ENCODE data around the gene FAM240A.
A peak's percentile ranks its signal among the peaks of the same experiment; 100 is the strongest.
"Not testable (repeated sequence)": the region's sequence is repeated elsewhere in the genome, so short reads cannot be mapped to it uniquely, and the experiment has no call there.

The FAM240A gene

GRCh38 chr3:46587268-46587667 lies 25.1 kb upstream of the FAM240A start:
- DNase-seq: not testable (repeated sequence)

- no peak for DNase-seq
Observed at GRCh38 chr3:46593274-46593862, 19.0 kb upstream of the FAM240A start.

GRCh38 chr3:46593979-46594378 lies 18.3 kb upstream of the FAM240A start:
- DNase-seq: no peak

GRCh38 chr3:46594723-46595122 lies 17.6 kb upstream of the FAM240A start:
- DNase-seq: no peak

DNA sequence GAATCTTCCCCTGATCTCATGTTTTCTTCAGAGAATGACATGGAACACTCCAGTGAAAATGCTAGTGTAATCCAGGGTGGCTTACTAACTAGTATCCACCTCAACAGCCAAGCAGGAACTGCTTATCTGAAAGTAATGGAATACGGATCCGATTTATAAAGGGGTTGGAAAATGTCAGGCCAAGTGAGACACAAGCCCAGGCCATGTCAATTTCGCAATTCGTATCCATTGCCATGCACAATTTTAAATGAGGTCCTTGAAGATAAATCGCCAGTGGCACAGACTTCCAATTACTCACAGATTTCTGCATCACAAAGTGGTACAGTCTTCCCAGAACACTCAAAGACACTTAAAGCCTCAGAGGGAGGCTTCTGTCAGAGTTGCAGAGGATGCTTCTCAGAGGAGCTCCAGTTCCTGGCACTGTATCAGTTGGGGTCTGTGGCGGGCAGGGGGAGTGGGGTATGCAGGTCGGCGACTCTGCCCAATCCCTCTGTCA lies 16.5 kb upstream of the FAM240A start:
- DNase-seq: no peak

DNA sequence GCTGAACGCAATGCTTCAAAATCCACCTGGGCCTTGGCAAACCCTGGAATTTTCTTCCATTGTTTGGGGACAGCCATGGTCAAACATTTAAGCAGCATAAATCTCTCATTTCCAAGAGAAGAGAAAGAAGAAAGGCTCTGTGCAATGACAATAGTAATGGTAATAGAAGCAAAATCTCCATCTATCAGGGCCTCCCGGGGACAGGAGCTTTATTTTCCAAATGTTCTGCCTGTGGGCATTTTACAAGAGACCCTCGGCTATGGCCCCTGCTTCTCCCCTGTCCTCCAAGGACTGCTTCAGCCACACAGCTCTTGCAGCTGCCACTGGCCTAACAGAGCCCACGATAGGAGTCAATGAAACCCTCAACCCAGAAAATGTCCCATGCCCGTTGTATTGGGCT lies 12.7 kb upstream of the FAM240A start:
- no peak for DNase-seq

- DNase-seq: no peak
Observed at GRCh38 chr3:46603446-46604046, 8.8 kb upstream of the FAM240A start.

DNA sequence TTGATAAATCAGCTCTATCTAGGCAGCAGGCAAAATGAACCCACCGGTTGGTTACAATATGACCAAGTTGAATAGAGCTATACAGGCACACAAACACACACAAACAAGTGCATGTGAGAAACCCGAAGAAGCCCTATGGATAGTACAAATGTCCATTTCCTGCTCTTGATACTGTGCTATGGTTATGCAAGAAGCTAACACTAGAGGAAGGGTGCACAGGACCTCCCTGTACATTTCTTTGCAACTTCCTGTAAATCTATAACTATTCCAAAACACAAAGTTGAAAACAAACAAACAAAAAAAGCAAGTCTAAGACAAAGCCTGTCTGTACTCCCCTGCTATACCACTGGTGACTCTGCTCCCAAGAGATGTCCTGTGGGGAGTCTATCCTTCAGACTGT lies 8.2 kb upstream of the FAM240A start:
- no peak for DNase-seq

DNA sequence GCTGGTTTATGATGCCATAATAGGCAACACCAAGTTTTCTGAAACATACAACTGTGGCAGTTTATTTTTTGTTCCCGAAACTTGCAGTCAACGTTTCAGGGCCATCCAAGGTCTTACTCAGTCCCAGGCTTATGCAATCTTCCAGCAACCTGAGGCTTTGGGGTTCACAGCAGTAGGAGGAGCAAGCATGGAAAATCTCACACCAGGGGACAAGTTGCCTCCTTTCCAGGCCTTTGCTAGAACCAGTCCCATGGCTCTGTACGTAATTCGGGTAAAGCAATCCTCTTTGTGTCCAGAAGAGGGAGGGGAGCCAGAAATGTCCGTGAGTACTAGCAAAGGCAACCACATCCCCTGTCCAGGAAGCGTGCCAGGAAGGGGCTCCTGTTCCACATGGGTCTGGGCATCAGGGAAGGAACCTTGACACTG lies 4.7 kb upstream of the FAM240A start:
- DNase-seq: no peak

DNA sequence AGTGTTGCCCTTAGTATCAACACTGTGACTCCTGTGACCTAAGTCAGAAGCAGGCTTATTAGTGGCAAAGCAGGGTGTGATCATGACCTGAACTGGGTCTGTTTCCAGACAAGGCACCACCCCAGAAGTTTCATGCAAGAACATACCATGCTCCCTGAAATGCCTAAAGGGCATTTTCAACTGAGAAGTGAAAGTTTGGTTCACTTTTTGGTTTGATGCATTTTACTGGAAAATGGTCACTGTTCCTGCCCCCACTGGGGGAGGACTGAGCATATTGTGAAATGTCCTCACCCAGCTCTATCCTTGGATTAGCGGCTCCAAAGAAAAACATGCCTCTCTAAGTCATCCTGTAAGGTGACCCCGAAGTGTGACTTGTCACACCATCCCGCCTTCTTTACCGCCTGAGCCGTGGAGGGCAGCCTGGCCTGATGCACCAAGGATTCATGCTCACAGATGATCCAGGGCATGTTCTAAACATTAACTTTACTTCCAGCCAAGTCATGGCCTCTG lies 3.1 kb upstream of the FAM240A start:
- no peak for DNase-seq

DNA sequence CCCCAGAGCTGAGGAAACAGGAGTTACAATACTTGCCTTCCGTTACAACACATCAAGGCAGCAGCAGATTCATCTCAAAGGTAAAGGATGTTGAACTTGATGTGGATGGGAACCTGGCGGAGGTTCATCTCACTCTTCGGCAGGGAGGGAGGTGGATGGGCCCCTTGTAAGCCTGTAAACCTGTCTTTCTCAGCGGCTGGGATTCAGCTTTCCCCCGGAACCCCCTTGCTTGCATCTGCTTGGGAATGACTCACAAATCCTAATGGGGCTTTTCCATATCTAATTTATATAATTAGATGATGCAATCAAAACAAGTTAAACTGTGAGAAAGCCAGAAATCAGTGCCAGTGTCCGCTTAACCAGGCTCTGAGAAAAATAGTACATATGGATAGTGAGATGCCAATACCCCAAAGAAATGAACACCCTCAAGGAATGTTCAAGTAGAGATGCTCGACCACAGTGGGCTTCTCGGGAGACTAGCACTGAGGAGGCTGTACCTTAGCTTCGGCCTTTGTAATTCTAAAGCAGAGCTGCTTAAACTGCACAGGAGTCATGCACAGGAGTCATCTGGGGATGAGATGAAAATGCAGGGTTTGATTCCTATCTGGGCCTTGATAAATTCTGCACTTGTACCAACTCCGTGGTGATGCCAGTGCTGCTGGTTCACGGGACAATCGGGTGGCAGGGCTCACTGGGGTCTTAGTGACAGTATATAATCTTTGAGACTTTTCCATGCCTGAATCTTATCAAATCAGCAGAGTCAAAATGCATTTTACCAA lies 2.2 kb upstream of the FAM240A start:
- peak; percentile 8 for DNase-seq

GRCh38 chr3:46613313-46614005 lies 1.1 kb downstream of the FAM240A start:
- no peak for DNase-seq

DNA sequence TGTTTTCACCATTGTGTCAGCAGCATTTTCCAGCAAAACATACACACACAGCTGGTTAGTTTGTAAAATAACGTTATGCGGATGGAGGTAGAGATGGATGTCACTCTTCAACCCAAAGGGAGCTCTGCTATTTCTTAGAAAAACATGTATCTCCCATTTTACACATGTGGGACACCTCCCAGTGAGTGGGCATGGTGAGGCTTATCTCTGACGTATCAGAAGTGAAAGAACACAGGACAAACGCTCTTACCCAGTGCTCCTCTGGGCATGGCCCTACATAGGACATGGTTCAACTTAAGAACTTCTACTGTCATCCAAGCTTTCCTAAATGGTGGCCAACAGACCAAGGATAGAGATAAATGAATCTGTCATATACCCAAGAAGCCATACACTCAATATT lies 2.1 kb downstream of the FAM240A start:
- no peak for DNase-seq

DNA sequence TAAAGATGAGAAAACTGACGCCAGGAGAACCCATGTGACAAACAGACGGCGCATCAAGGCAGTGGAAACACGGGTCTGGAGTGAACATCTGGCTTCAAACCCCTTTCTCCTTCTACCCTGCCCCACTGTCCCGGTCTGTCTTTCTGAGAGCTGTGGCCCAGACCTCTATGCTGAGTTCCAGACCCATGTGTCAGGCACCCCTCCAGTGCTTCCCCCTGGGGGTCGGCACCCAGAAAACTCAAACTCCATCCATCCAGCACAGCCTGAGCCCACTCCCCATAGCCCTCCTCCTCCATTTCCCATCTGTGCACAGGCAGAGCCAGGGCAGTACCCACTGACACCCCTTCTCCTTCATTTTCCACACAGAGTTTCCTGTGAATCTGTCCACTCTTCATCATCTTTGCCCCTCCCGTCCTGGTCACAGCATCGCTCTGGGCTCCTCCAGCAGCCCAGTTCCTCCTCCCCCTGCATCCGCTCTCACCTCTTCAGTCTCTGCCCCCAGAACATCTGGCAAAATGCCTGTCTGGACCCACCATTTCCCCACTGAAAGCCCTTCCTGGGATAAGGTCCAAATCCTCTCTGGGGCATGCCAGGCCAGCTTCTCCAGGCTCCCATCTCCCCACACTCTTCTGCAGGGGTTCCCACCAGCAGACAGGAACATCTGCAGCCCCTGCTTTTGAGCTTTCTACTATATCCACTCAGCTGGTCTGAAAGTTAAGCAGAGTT lies 2.9 kb downstream of the FAM240A start:
- no peak for DNase-seq

GRCh38 chr3:46615976-46616375 lies 3.7 kb downstream of the FAM240A start:
- no peak for DNase-seq

GRCh38 chr3:46617941-46618340 lies 5.6 kb downstream of the FAM240A start:
- DNase-seq: no peak

DNA sequence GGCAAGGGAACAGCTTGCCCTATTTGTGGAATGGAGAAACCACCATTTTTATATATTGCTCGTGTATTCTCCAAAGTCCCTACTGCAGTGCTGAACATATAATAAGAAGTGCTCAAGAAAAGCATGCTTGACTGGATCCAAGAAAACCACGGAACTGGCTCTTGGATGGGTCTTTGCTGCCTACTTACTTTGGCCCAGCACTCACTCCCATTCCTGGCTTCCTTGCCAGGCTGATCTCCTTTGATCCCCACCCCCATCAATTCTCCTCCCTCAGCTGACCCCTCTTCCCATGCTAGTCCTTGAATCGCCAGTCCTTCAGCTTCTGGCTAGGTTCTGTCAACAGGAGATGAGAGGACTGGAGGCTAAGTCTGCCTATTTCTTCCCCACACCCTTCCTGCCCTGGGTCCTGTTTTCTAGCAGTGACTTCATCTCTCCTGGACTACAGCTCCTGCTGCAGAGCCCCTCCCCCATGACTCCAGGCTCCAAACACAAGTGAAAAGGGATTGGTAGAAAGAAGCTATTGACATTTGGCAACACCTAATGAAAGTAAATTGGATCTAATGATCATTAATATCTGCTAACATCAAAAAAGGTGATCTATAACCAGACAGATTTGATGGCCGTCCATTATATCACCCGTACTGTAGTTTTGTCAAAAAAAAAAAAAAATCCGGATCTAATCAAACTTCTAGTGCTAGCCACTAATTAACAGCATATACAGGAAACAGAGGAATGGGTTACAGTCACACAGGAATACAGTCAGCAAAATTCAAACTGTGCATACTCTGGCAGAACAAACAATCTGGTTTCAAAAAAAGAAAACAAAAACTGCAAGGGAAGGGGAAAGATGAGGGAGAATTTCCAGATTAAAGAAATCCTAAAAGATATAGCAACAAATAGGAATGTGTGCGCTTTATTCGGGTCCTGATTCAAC lies 7.8 kb downstream of the FAM240A start:
- peak; percentile 7 for DNase-seq

- no peak for DNase-seq
Observed at GRCh38 chr3:46624533-46624932, 12.2 kb downstream of the FAM240A start.

DNA sequence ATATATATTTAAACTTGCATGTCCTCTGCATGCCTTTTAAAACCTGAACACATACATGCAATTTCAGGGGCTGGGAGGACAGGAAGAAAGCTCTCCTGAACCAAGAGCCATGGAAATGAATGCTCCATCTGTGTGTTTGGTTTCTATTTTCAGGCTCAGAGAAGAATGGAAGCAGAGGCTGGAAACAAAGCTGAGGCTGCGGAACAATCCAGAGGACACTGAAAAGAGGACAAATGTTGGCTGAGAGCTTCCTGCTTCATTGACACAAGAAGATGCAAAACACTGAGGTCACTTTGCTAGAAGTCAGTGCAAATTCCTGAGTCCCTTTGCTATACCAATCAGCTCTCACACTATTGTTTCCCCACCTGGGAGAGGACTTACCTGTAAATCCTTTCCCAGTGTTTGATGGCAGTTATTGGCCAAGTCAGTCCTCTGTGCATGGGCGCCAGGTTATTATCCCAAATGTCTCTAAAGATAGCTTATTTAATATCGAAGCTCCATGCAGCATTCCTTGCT lies 12.7 kb downstream of the FAM240A start:
- no peak for DNase-seq

DNA sequence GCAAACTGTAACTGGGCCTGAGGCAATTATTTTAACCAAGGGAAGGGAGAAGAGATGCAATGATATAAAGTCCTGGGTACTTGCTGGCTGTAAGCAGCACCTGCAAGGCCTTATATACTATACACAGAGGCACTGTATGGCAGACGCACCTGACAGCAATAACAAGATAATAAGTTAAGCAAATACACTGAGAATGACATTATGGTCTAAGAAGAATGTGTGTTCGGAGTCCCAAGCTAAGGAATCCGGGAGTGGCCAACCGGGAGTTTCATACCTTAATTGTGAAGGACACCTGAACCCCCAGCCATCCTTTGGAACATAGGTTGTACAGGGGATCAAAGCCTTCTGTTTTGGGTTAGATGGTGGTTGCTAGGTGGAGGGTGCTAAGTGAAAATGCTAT lies 13.7 kb downstream of the FAM240A start:
- no peak for DNase-seq

DNA sequence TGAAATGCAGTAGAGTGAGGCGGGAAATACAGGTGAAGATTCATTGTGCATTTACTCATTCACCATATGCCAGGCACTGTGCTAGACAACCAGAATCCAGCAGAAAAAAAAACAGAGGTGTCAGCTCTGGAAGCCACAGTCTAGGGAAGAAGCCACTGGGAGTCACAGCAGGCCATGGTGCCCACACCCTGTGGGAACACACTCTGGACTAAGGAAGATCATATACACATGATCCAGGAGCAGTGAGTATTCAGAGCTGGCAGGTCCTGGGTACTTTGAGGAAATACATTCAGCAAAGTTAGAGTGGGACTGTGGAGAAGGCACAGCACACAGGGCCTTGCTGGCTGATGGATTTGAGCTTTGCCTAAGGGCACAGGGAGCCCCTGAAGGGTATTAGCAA lies 14.8 kb downstream of the FAM240A start:
- no peak for DNase-seq
